Urothelium cell line (cell line): ENCODE results near the gene SLC25A11.

Experiments
- DNase-seq: peaks from one replicate; pipeline ENCODE4 v3.0.0; 2011; ENCODE audit warnings: low spot score, mixed read lengths
- FAIRE-seq: peaks from 2 replicates; lab custom pipeline; 2011; peaks lifted over from hg19 to GRCh38; lab: Jason Lieb, UNC

Gene SLC25A11

DNA sequence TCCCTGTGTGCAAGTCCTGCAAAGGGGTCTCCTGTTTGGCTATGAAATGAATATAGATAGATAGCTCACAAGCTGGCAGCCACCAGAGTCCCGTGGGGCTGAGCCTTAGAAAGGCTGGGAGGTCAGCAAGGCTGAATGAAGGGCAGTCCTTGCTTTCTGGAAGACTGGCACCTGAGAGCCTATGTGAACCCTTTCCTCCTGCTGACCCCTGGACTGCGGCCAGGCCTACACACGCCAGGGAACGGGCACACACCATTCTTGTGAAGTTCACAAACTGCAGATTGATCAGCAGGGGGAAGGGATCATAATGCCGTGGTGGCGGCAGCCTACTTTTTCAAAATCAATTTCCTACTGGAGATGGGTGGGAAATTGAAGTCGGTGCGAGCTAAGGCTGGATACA, 41.5 kb downstream of the SLC25A11 start:
- FAIRE-seq = no peak
- no peak for DNase-seq

DNA sequence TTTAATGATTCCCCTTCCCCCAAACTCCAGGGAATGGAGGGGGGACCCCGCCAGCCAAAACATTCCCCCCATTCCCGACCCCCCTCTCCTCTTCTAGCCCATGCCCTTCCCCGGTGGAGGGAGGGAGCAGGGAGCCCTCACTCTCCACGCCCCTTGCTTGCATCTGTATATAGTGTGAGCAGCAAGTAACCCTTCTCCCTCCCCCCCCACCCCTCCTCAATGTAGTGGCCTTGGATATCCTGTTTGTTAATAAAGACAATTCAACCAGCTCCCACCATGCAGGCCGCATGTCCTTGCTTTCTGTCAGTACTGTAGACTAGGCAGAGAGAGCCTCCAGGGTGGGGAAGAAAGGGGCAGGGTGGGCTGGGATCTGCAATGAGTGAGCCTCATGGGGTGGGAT, 42.1 kb downstream of the SLC25A11 start:
- DNase-seq (no peak), FAIRE-seq (no peak)

DNA sequence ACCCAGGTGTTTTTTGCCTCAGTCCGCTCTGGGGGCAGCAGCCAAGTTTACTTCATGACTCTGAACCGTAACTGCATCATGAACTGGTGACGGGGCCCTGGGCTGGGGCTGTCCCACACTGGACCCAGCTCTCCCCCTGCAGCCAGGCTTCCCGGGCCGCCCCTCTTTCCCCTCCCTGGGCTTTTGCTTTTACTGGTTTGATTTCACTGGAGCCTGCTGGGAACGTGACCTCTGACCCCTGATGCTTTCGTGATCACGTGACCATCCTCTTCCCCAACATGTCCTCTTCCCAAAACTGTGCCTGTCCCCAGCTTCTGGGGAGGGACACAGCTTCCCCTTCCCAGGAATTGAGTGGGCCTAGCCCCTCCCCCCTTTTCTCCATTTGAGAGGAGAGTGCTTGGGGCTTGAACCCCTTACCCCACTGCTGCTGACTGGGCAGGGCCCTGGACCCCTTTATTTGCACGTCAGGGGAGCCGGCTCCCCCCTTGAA, 42.6 kb downstream of the SLC25A11 start:
- DNase-seq (no peak), FAIRE-seq (no peak)

DNA sequence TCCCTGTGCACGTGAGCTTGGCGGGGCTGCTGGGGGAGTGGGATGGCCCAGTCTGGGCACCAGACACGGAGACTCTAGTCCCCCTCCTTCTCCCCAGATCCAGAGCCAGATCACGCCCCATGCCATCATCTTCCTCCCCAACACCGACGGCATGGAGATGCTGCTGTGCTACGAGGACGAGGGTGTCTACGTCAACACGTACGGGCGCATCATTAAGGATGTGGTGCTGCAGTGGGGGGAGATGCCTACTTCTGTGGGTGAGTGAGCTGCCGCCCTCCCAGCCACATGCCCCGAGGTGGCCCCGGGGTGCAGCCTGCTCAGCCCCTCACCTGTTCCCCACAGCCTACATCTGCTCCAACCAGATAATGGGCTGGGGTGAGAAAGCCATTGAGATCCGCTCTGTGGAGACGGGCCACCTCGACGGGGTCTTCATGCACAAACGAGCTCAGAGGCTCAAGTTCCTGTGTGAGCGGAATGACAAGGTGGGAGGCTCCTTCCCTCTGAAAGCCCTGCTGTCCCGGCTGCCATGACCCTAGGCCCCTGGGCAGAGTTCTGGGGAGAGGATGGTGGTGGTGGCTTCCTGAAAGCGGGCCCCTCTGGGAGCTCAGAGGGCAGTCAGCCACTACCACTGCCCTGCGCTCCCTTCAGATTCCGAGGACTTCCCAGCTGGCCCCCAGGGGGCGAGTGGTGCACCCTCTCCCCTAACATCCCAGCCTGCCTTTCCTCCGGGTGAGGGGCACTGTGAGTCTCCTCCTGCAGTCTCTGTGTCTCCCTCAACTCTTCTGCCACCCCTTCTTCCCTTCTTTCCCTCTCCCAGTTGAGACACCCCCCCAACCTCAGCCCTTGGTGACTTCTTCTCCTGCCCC, 43.3 kb downstream of the SLC25A11 start:
- no peak for FAIRE-seq
- DNase-seq = no peak

DNA sequence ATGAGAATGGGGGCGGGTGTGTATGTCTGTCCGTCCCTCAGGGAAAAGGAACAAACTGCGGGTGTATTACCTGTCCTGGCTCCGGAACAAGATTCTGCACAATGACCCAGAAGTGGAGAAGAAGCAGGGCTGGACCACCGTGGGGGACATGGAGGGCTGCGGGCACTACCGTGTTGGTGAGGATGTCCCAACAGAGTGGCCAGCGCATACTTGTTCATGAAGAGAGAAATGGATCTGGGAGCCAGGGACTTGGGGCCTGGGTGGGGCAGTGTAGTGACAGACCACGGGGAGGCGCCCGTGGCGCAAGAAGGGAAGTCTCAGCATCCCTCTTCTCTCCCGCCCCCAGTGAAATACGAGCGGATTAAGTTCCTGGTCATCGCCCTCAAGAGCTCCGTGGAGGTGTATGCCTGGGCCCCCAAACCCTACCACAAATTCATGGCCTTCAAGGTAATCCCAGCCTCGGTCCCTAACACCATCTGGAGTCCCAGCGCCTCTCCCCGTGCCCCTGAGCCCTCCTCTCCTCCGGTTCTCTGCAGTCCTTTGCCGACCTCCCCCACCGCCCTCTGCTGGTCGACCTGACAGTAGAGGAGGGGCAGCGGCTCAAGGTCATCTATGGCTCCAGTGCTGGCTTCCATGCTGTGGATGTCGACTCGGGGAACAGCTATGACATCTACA, 44.1 kb downstream of the SLC25A11 start:
- FAIRE-seq = no peak

DNA sequence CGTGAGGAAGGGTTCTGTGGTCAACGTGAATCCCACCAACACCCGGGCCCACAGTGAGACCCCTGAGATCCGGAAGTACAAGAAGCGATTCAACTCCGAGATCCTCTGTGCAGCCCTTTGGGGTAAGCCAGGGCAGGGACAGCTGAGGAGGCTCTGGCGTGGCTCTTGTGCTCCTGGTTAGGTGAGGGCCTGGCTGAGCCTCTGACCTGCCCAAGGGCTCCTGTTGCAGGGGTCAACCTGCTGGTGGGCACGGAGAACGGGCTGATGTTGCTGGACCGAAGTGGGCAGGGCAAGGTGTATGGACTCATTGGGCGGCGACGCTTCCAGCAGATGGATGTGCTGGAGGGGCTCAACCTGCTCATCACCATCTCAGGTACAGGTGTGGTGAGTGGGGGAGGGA, 44.7 kb downstream of the SLC25A11 start:
- FAIRE-seq (no peak), DNase-seq (no peak)

More for the DNA sequence above, 44.1 kb downstream of the SLC25A11 start:
- no peak for DNase-seq

DNA sequence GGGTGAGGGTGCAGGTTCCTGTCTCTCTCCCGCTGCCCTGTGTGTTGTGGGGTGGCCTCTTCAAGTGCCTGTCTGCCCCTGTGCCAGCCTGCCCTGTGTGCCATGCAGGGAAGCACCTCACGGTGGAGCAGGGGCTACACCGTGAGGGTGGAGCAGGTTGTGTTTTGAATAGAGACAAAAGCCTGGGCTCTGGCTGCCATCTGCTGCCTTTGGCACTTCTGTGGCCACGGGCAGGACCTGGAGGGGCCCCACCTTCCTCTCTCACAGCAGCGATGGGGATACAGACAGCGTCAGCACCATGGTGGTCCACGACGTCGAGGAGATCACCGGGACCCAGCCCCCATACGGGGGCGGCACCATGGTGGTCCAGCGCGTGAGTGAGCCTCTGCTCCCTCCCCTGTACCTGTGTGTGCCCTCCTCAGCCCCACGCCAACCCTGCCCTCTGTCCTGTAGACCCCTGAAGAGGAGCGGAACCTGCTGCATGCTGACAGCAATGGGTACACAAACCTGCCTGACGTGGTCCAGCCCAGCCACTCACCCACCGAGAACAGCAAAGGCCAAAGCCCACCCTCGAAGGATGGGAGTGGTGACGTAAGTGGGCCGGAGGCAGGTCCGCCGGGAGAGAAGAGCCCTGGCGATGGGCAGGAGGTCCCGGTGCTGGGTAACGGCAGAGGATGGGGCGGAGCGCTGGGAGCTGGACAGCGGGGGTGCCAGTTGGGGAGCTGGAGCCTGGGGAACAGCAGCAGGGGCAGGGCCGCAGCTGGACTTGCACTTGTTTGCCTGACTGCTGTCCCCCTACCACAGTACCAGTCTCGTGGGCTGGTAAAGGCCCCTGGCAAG, 45.9 kb downstream of the SLC25A11 start:
- no peak for FAIRE-seq
- no peak for DNase-seq

DNA sequence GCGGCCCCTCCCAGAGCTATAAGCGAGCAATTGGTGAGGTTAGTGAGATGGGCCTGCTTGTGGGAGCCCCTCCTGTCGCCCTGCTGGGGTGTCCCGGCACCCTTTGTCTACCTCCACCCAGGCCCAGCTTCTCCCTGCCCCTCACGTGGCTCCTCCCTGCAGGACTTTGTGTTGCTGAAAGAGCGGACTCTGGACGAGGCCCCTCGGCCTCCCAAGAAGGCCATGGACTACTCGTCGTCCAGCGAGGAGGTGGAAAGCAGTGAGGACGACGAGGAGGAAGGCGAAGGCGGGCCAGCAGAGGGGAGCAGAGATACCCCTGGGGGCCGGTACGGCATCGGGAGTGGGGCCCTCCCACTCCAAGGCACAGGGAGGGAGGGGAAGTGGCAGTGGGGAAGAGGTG, 46.6 kb downstream of the SLC25A11 start:
- no peak for FAIRE-seq
- no peak for DNase-seq

DNA sequence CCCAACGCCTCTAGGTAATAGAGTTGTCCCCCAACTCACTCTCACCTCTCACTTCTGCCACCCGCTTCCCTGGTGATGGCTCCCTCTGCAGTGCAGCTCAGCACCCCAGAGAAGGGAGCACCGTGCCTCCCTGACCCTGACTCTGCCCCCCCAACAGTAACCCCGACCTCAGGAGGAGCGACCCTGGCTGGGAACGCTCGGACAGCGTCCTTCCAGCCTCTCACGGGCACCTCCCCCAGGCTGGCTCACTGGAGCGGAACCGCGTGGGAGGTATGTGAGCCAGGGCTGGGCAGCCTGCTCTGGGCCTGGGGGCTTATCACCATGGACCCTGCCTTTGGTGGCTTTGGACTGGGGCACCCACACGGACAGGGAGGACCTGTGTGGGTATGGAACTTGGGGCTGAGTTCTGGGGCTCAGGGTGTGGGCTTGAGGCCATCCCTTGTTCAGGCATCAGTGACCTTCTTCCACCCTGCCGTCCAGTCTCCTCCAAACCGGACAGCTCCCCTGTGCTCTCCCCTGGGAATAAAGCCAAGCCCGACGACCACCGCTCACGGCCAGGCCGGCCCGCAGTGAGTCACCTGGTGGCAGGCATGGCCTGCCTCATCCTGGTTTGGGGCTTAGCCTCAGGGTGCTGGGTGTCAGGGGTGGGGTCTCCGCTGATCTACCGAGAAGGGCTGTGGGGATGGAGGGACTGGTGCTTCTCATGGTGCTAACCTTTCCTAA, 47.2 kb downstream of the SLC25A11 start:
- FAIRE-seq (no peak), DNase-seq (no peak)

DNA sequence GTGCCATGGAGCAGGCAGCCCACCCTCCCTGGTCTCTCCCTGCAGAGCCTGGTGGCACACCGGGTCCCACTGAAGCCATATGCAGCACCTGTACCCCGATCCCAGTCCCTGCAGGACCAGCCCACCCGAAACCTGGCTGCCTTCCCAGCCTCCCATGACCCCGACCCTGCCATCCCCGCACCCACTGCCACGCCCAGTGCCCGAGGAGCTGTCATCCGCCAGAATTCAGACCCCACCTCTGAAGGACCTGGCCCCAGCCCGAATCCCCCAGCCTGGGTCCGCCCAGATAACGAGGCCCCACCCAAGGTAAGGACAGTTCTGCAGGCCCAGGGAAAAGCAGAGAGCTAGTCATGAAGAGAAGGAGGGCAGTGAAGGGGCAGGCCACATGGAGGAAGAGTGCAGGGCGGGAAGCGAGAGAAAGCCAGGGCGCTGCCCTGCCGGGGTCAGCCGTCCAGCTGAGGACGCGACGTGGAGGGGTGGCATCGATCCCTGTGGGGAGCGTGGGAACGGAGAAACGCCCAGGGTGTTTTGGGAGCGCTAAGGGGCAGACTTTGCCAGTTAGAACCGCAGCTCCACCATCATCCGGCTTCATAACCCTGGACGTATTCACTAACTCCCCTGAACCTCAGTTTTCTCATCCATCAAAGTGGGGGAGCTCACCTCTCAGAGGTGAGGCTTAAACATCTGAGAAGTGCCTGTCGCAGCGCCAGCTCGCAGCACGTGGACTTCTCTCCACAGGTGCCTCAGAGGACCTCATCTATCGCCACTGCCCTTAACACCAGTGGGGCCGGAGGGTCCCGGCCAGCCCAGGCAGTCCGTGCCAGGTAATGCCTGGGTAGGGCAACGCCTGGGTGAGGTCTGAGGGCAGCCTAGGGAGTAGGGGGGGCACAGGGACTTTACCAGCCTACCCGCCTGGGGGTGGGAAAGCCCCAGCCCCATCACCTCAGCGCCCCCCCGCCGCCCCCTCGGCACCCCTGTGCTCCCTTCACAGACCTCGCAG, 48.1 kb downstream of the SLC25A11 start:
- DNase-seq (no peak), FAIRE-seq (no peak)

DNA sequence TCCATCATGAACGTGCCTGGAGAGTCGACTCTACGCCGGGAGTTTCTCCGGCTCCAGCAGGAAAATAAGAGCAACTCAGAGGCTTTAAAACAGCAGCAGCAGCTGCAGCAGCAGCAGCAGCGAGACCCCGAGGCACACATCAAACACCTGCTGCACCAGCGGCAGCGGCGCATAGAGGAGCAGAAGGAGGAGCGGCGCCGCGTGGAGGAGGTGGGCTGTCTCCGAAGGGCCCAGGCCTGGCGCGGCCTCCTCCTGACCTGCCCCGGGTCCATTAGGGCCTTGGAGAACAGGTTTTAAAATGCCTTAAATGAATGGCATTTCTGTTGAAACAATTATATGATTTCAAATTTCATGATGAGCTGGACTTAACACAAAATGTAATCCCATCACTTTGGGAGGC, 52.3 kb downstream of the SLC25A11 start:
- DNase-seq = no peak
- FAIRE-seq = no peak
